WTC11 (cell line): ENCODE measurements around the gene DNASE2B.

Source experiments
- CREB1 ChIP-seq: sonication (generic); formaldehyde crosslinking; IDR thresholded peaks from 2 replicates; pipeline ENCODE4 v1.8.0; 2023; ENCODE audit warnings: mild to moderate bottlenecking, missing genetic modification reagents
- CTCF ChIP-seq: fragments of 200-600 bp; IDR thresholded peaks from 2 replicates; pipeline ENCODE4 v1.8.0; 2022; ENCODE audit warnings: antibody characterized with exemption
- FOXP1 ChIP-seq: sonication (generic); formaldehyde crosslinking; IDR thresholded peaks from 2 replicates; pipeline ENCODE4 v1.8.0; 2022; ENCODE audit warnings: missing genetic modification reagents, mild to moderate bottlenecking, moderate library complexity, borderline replicate concordance
- MAX ChIP-seq: sonication (generic); formaldehyde crosslinking; IDR thresholded peaks from 2 replicates; pipeline ENCODE4 v1.8.0; 2022; ENCODE audit warnings: mild to moderate bottlenecking, missing genetic modification reagents
- MYBL2 ChIP-seq: sonication (generic); formaldehyde crosslinking; IDR thresholded peaks from 2 replicates; pipeline ENCODE4 v1.8.1; 2023; ENCODE audit warnings: mild to moderate bottlenecking, moderate library complexity, missing genetic modification reagents
- PRDM15 ChIP-seq: sonication (generic); formaldehyde crosslinking; IDR thresholded peaks from 2 replicates; pipeline ENCODE4 v1.8.0; 2022; ENCODE audit warnings: missing genetic modification reagents
- TEAD4 ChIP-seq: sonication (generic); formaldehyde crosslinking; IDR thresholded peaks from 2 replicates; pipeline ENCODE4 v1.8.0; 2022; ENCODE audit warnings: mild to moderate bottlenecking, missing genetic modification reagents
- USF2 ChIP-seq: sonication (generic); formaldehyde crosslinking; IDR thresholded peaks from 2 replicates; pipeline ENCODE4 v1.8.1; 2023; ENCODE audit warnings: mild to moderate bottlenecking, missing genetic modification reagents, moderate library complexity

- no peak for TF ChIP-seq FOXP1 (CRISPR knock-in tag)
- no peak for TF ChIP-seq CTCF
- no peak for TF ChIP-seq USF2 (CRISPR knock-in tag)
- TF ChIP-seq TEAD4 (CRISPR knock-in tag), result no peak
- TF ChIP-seq CREB1, result no peak
- TF ChIP-seq MYBL2, result no peak
- no peak for TF ChIP-seq MAX (CRISPR knock-in tag)
- TF ChIP-seq PRDM15 (CRISPR knock-in tag), result no peak
These were observed 38.8 kb downstream of the DNASE2B start for GRCh38 chr1:84436876-84437655.
